GM21447 (cell line): ENCODE data around the gene CS.
A peak's percentile ranks its signal among the peaks of the same experiment; 100 is the strongest.

ENCODE experiments used
- ATAC-seq: cut with Tn5 transposase; IDR thresholded peaks from one replicate; pipeline ENCODE4 v1.9.1; 2021; ENCODE audit not compliant: unreplicated experiment

Gene CS

DNA sequence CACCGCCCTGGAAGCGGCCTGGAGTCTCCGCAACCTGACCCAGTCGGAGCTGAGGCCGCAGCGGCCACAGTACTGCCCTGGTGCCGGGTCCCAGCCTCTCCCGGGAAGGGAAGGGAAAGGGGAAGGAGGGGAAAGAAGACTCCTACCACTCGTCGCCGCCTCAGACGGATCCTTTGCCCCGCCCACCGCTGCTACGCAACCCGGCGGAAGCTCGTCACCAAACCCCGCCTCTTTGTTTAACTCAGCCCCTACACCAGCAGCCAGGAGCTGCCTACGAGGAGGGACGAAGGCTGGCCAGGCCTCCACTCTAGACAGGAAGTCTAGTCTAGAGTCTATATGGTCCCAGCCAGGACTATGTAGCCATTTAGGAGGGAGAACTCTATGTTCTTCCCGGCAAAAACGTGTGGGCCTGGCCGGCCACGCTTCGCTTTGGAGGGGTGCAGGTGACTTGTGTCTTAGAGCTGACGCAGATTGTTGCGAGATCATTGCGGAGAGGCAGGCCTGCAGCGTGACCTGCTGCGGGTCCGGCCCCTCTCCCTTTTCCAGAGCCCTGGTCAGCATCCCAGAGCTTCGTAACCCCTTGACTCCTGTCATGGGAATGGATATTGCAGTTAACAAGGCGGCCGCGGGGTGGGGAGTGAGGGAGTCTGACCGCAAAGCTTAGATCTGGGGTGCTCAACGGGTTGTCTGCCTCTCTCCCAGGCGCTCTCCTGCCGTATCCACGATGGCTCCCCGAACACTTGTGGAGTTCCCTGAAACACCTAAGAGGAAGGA, 78.2 kb downstream of the CS start, which contains the start of gene RNF41:
RNF41 (minus strand) TSS at position 166 of the 774 bp plus-strand sequence. CDS start 7,875 bp downstream, outside the sequence.
- ATAC-seq, result peak; percentile 81
